Neutrophil (primary cell): ENCODE results near the gene THBS3.
A peak's percentile ranks its signal among the peaks of the same experiment; 100 is the strongest.

Experiments
- H3K27ac ChIP-seq: fragments of 200-600 bp; sonication (generic); 2 replicates; pipeline ENCODE4 v1.5.1; 2016; ENCODE audit warnings: mild to moderate bottlenecking, moderate library complexity
- H3K27me3 ChIP-seq: fragments of 200-600 bp; sonication (generic); 2 replicates; pipeline ENCODE4 v1.6.0; 2016; ENCODE audit warnings: mild to moderate bottlenecking
- H3K36me3 ChIP-seq: fragments of 200-600 bp; sonication (generic); 2 replicates; pipeline ENCODE4 v1.5.1; 2017
- H3K4me1 ChIP-seq, 2 experiments: fragments of 200-600 bp in 1 of 2; sonication (generic) in 1 of 2; 1 replicate in 1 of 2; 2 replicates in 1 of 2; pipeline versions ENCODE4 v1.5.1 to v1.6.1; 2013 to 2016; ENCODE audit warnings: low read depth in 1 of 2, low read length in 1 of 2, mild to moderate bottlenecking in 1 of 2, moderate library complexity in 1 of 2; ENCODE audit not compliant: control insufficient read depth in 1 of 2, insufficient read depth in 1 of 2
- H3K4me3 ChIP-seq, 2 experiments: fragments of 200-600 bp in 1 of 2; sonication (generic) in 1 of 2; 1 replicate in 1 of 2; 2 replicates in 1 of 2; pipeline ENCODE4 v1.5.1; 2013 to 2016; ENCODE audit warnings: low read depth in 1 of 2, low read length in 1 of 2, mild to moderate bottlenecking in 1 of 2, moderate library complexity in 1 of 2
- H3K9me3 ChIP-seq: fragments of 200-600 bp; sonication (generic); 2 replicates; pipeline ENCODE4 v1.5.1; 2016
- CTCF ChIP-seq: fragments of 200-600 bp; sonication (generic); IDR thresholded peaks from 2 replicates; pipeline ENCODE4 v1.5.1; 2016; ENCODE audit warnings: antibody characterized with exemption

The THBS3 gene

GRCh38 chr1:155207806-155208540, at the start of gene THBS3:
Gene THBS3 (minus strand): TSS chr1:155207897. CDS start chr1:155207876, 21 bp downstream.
- Histone ChIP-seq H3K36me3 (peaks cover 14% of the 10 kb centered on the region), H3K27ac (peak within 1 kb of the TSS; percentile 99), H3K9me3 (no peaks in the 10 kb centered on the region), H3K4me1 (peaks cover 57 to 58% of the 10 kb centered on the region in 2 experiments), H3K27me3 (no peaks in the 10 kb centered on the region), H3K4me3 (peak within 1 kb of the TSS; percentile 74 to 87)
- peak; percentile 6 for TF ChIP-seq CTCF

GRCh38 chr1:155256058-155256852, 48.6 kb upstream of the THBS3 start:
- H3K27ac ChIP-seq = no peak overlapping the region
- H3K9me3 ChIP-seq = no peaks in the 10 kb centered on the region
- TF ChIP-seq CTCF = no peak
- peaks cover 4% of the 10 kb centered on the region for H3K36me3 ChIP-seq
- H3K4me1 ChIP-seq = peaks cover 13 to 20% of the 10 kb centered on the region in 2 experiments
- H3K4me3 ChIP-seq = peak overlapping the region; percentile 77 to 87
- peaks cover 6% of the 10 kb centered on the region for H3K27me3 ChIP-seq

GRCh38 chr1:155255243-155256007, 47.7 kb upstream of the THBS3 start, which contains the start of gene ENTREP3:
Gene ENTREP3 (minus strand): TSS chr1:155255483. CDS start chr1:155254877, 606 bp downstream.
- Histone ChIP-seq H3K27me3 (peaks cover 6% of the 10 kb centered on the region), H3K4me1 (peaks cover 18 to 24% of the 10 kb centered on the region in 2 experiments), H3K4me3 (peak within 1 kb of the TSS; percentile 77 to 87), H3K27ac (peak within 1 kb of the TSS; percentile 50), H3K36me3 (peaks cover 4% of the 10 kb centered on the region), H3K9me3 (no peaks in the 10 kb centered on the region)
- TF ChIP-seq CTCF = peak; percentile 20

- Histone ChIP-seq H3K4me1 (peaks cover 24 to 29% of the 10 kb centered on the region in 2 experiments), H3K27ac (peak overlapping the region; percentile 50), H3K9me3 (no peaks in the 10 kb centered on the region), H3K27me3 (peaks cover 6% of the 10 kb centered on the region), H3K4me3 (peak overlapping the region; percentile 77 to 87), H3K36me3 (no peaks in the 10 kb centered on the region)
- no peak for TF ChIP-seq CTCF
Measured at GRCh38 chr1:155254714-155255242, 47.1 kb upstream of the THBS3 start.

GRCh38 chr1:155254228-155254713, 46.6 kb upstream of the THBS3 start:
- H3K36me3 ChIP-seq = no peaks in the 10 kb centered on the region
- H3K4me3 ChIP-seq = peak overlapping the region in 1 of 2 experiments; percentile 77
- H3K4me1 ChIP-seq = peaks cover 25 to 29% of the 10 kb centered on the region in 2 experiments
- TF ChIP-seq CTCF = no peak
- no peaks in the 10 kb centered on the region for H3K9me3 ChIP-seq
- H3K27ac ChIP-seq = no peak overlapping the region
- peaks cover 6% of the 10 kb centered on the region for H3K27me3 ChIP-seq
